ENCODE results near the gene DGLUCY. TPM values are rescaled to one million over a fixed set of nuclear protein-coding genes. Genes with fewer than 3 reads are reported as not detected.

DGLUCY gene
- total and polyA plus RNA-seq, 2 of the 8 experiments (the other 6 are each of a cell fraction or from before 2014, with no cell fraction given) = 24.9 to 31.8 TPM

GRCh38 chr14:91123201-91123600 lies 9.3 kb downstream of the DGLUCY start:
- Histone ChIP-seq H3K23me2 (ENCODE audit: low read depth, low read length) (no peaks in the 10 kb centered on the region), H2BK20ac (ENCODE audit: low read length) (no peak overlapping the region), H4K91ac (replicated peaks; ENCODE audit: insufficient read length, low read length) (no peak overlapping the region), H3K79me2 (ENCODE audit: control insufficient read depth in 1 of 2, insufficient read depth in 2 of 2, low read length in 2 of 2) (peaks cover 0 to 9% of the 10 kb centered on the region in 2 experiments; a peak in 1 of 4 replicates), H3K23ac (ENCODE audit: insufficient read length) (no peak overlapping the region), H3K27ac (ENCODE audit: low read depth, low read length) (no peak overlapping the region; the same call in 1 of the 2 replicates), H3K4ac (replicated peaks; ENCODE audit: insufficient read length, low read depth, low read length) (no peak overlapping the region), H4K8ac (ENCODE audit: extremely low read depth, insufficient read depth, low read length) (no peak overlapping the region), H4K5ac (ENCODE audit: insufficient read length, low read depth, low read length) (no peak overlapping the region), H3K9me3 (ENCODE audit: insufficient read depth in 2 of 2, low read depth in 1 of 2, low read length in 1 of 2) (peaks cover 0 to 3% of the 10 kb centered on the region in 2 experiments; a peak in 1 of 4 replicates), H2BK5ac (ENCODE audit: low read depth, low read length) (no peak overlapping the region), H3K56ac (replicated peaks; ENCODE audit: insufficient read length, low read depth, low read length) (no peak overlapping the region), H3K14ac (ENCODE audit: insufficient read length) (no peak overlapping the region), H2AK5ac (ENCODE audit: low read depth, low read length) (no peak overlapping the region), H3K18ac (ENCODE audit: extremely low read depth, low read length) (no peak overlapping the region), H2BK15ac (ENCODE audit: low read length) (no peak overlapping the region), H3K36me3 (ENCODE audit: control insufficient read depth in 2 of 4, insufficient read depth in 4 of 4, low read length in 3 of 4) (peaks cover 0 to 9% (median 0%) of the 10 kb centered on the region in 4 experiments; a peak in 2 of 8 replicates), H3K9ac (replicated peaks in 1 of 4; ENCODE audit: extremely low read depth in 1 of 4, low read depth in 3 of 4, low read length in 3 of 4) (no peak overlapping the region), H3K79me1 (ENCODE audit: low read depth, low read length) (no peaks in the 10 kb centered on the region; the same call in none of the 2 replicates), H2AFZ (ENCODE audit: low read length) (no peak overlapping the region), H3K4me1 (replicated peaks in 1 of 4; ENCODE audit: control insufficient read depth in 3 of 4, insufficient read depth in 4 of 4, low read length in 3 of 4) (no peaks in the 10 kb centered on the region; a peak in 3 of 7 replicates), H3K4me3 (ENCODE audit: extremely low read depth in 1 of 4, insufficient read depth in 2 of 4, low read depth in 3 of 4, low read length in 4 of 4) (no peak overlapping the region), H2BK120ac (replicated peaks; ENCODE audit: low read depth, low read length) (no peak overlapping the region), H2BK12ac (ENCODE audit: low read depth, low read length) (no peak overlapping the region), H4K20me1 (replicated peaks in 1 of 2; ENCODE audit: control insufficient read depth in 1 of 2, insufficient read depth in 2 of 2, low read length in 2 of 2) (no peaks in the 10 kb centered on the region), H3K27me3 (replicated peaks in 1 of 4; ENCODE audit: control insufficient read depth in 3 of 4, extremely low read depth in 1 of 4, insufficient read depth in 3 of 4, low read length in 3 of 4) (no peaks in the 10 kb centered on the region), H3K4me2 (ENCODE audit: insufficient read depth in 1 of 2, low read depth in 2 of 2, low read length in 2 of 2) (no peak overlapping the region)
- no peak for DNase-seq (ENCODE audit: low read depth in 1 of 2, low spot score in 2 of 2)
- CTCF ChIA-PET (ENCODE audit: partially characterized antibody) = interaction anchor here (2.2 kb wide), 1 partner anchor 15 kb away, joined by 4 read pairs; no protein-coding TSS in a partner anchor
- POLR2A ChIA-PET (ENCODE audit: partially characterized antibody) = interaction anchor here (1.0 to 1.7 kb wide), 2 partner anchors 8 to 63 kb away, joined by 4 to 5 read pairs; partner anchors contain the start of gene RPS6KA5
- no peak for FAIRE-seq
- 93% methylated on average over 8 of the region's 8 CpGs; no CpG with 5 or more reads in 1 of the 2 experiments for WGBS, 2 experiments (ENCODE audit: extremely low coverage in 1 of 2, insufficient coverage in 1 of 2, insufficient read length in 1 of 2, insufficient replicate concordance in 2 of 2, low coverage in 1 of 2, low lambda C conversion rate in 2 of 2, missing lambda C conversion rate in 1 of 2)
